H54 (cell line): ENCODE measurements around the gene SHB.

Source experiments
- DNase-seq: peaks from one replicate; pipeline ENCODE4 v3.0.0; 2011; ENCODE audit warnings: low spot score, mixed read lengths; ENCODE audit not compliant: insufficient read length
- FAIRE-seq: peaks from 3 replicates; lab custom pipeline; 2011; peaks lifted over from hg19 to GRCh38; lab: Jason Lieb, UNC
- POLR2A ChIP-seq: IDR thresholded peaks from 2 replicates; pipeline ENCODE4 v1.6.1; 2011; ENCODE audit warnings: low read depth, mild to moderate bottlenecking, low read length

SHB gene

GRCh38 chr9:37939575-37940095 is 129.4 kb downstream of the SHB start:
- no peak for FAIRE-seq
- DNase-seq = no peak
- no peak for TF ChIP-seq POLR2A

DNA sequence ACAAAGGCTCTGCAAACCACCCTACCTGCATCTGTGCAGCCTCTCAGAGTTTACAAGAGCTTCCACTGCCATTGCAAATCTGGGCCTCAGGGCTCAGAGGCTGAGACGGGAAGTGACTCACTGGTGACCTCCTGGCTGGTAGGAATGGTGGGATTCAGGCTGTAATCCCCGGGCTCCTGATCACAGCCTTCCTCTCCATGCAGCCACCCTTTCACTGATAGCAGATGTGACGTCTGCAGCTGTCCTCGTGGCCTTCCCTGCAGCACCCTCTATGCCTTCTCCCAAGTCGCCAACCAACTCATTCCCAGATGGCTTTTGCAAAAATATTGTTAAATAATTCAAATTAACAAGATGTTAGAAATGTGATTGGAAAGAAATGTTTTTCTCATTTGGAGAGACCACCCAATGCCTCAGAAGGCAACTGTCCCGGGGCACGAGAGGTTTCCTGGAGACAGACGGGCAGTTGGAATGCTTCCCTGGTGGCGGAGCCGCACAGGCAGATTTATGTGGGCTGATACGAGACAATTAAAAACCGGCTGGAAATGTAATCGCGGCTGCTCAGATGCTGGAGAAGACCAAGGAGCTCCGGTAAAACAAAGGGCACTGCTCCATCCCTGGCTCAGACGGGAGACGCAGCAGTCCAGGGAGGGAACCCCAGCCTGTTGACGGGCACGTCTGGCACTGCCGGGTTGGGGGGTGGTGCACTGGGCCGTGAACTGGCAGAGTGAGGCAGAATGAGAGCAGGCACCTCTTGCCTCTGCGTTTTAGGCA is 130.7 kb downstream of the SHB start:
- FAIRE-seq = peak; percentile 69
- peak; percentile 75 for DNase-seq
- TF ChIP-seq POLR2A = no peak

DNA sequence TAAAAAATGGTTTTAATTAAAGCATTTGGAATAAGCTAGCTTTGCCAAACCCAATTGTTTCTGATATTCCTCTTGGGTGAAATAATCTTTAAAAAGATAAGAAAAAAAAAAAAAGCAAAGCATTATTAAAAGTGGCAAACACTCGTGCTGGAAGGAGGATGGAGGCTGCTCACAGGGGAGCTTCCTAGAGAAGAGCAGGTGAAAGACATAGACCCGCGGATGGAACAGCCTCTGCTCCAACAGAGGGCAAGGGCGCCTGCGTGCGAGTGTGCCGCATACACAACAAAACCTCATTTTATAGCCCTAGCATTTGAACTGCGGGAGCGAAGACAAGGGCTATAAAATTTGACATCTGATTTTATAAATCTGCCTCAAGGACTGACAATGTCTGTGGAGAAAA is 131.7 kb downstream of the SHB start:
- TF ChIP-seq POLR2A = no peak

DNA sequence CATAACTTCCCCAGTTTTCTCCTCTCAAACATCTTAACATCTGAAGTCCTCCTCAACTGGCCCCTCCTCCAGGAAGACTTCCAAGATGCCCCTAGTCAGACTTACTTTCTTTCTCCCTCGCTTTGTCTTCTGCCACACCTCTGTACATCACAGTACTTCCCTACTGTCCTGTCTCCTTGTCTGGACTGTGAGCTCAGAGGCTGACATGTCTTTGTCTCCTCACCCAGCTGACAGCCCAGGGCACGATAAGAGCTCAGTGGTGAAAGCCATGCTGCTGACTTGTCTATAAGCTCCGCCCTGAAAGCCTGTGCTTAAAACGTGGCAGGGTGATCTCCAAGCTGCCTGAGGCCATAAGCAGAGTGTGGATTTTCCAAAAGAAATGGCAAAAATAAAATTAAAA is 132.1 kb downstream of the SHB start:
- FAIRE-seq (no peak), DNase-seq (no peak)
- no peak for TF ChIP-seq POLR2A

More for the DNA sequence above, 131.7 kb downstream of the SHB start:
- FAIRE-seq (no peak), DNase-seq (no peak)

- no peak for FAIRE-seq
- DNase-seq = no peak
Observed at GRCh38 chr9:37936376-37936775, 132.7 kb downstream of the SHB start.

DNA sequence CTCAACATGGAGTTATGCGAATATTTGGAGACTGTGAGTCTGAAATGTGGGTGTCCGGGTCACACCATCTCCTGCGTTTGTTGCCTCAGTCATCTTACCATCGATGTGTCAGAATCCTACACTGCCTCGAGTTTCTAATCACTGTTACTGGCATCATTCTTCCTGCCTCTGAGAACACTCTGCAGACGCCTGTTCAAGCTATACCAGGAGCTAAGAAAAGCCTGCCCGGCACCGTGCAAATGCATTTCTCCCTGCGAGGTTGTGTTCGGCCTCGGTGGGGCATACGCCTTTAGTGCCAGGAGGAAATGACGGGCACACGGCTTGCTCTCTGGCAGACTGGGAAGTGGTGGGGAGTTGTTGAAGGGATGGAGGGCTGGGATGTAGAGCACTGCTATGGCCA is 133.9 kb downstream of the SHB start:
- FAIRE-seq (no peak), DNase-seq (no peak)
- no peak for TF ChIP-seq POLR2A

More at GRCh38 chr9:37936376-37936775, 132.7 kb downstream of the SHB start:
- TF ChIP-seq POLR2A = no peak

DNA sequence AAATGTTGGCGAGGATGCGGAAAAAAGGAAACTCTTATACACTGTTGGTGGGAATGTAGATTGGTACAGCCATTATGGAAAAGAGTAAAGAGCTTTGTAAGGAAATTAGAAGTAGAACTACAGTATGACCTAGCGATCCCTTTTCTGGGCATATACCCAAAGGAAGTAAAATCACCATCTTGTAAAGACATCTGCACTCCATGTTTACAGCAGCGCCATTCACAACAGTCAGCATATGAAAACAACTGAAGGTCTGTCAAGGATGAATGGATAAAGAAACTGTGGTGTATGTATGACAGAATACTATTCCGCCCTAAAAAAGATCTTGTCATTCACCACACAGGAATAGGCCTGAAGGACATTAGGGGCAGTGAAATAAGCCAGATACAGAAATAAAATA is 137.4 kb downstream of the SHB start:
- no peak for DNase-seq
- no peak for FAIRE-seq
- no peak for TF ChIP-seq POLR2A

DNA sequence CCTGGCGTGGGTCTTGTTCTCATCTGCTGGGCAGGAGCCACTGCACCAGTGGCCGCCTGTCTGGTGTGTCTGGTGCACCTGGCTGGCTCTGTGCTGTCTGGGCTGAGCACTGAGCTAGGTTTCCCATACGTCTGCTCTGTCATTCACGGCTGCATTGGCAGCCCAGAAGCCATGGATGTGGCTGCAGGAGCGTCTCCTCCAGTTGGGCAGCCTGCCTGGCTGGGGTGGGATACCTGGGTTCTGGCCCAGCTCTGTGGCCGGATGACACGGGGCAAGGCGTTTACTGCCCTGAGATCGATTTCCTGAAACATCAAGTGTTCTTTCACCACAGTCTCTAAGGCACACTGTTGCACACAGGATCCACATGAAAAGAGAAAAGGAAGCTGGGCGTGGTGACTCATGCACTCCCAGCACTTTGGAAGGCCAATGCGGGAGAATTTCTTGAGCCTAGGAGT is 139.6 kb downstream of the SHB start:
- FAIRE-seq = peak; percentile 30
- no peak for TF ChIP-seq POLR2A
- DNase-seq = no peak

- no peak for TF ChIP-seq POLR2A
- FAIRE-seq = no peak
- DNase-seq = no peak
Observed at GRCh38 chr9:37928552-37929430, 140.2 kb downstream of the SHB start.

DNA sequence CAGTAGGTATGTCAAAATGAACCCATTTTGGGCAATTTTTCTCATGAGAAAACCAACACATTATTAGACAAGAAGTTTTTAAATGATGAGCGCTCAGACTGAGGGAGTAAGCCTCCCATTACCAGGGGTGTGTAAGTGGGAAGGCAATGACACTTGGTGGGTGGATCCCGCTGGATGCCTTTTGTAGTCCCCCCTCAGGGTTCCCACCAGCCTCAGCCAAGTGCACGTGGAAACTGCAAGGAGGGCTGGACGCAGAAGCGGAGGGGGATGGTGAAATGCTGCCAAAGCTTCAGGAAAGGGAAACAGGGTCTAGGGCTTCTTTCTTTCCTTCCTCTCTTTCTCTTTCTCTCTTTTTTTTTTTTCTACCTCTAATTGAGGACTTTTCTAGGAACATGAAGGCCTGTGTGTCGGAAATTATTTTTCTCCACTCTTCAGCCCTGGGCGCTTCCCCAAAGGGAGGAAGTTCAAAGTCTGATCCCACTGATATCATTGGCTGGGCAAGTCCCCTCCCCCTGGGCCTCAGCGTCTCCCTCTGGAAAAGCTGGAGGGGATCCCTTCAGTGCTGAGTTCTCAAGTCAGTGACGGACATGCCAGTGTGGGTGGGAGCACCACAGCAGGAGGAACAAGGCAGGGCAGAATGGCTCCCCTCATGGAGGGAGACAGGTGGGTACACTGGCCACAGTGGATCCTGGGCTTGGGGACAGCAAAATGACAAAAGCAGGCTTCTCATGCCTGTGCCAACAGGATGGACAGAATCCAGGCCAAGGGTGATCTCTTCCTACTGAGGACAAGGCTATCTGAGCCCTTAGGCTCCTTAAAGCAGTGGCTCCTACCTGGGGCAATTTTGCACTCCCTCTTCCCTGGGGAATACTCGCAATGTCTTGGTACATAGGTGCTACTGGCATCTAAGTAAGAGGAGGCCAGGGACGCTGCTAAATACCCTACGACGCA is 141.2 kb downstream of the SHB start:
- DNase-seq (no peak), FAIRE-seq (no peak)
- TF ChIP-seq POLR2A = no peak

DNA sequence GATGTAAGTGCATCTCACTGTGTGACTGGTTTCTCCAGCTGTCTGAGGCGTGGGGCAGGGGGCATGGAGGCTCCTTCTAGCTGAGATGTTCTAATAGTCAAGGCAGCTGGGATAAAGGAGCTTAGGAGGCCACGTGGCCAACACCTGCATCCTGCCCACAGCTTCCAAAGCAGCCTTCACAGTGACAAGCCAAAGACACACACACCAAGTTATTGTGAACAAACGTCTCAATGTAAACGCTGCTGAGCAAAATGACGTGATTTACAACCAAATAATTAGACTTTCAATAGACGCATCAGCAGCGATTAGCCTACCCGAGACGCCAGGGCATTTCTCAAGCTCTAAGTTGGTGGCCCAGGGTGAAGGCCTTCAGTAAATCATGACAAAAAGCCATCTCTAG is 141.9 kb downstream of the SHB start:
- DNase-seq (no peak), FAIRE-seq (no peak)
- TF ChIP-seq POLR2A = no peak

DNA sequence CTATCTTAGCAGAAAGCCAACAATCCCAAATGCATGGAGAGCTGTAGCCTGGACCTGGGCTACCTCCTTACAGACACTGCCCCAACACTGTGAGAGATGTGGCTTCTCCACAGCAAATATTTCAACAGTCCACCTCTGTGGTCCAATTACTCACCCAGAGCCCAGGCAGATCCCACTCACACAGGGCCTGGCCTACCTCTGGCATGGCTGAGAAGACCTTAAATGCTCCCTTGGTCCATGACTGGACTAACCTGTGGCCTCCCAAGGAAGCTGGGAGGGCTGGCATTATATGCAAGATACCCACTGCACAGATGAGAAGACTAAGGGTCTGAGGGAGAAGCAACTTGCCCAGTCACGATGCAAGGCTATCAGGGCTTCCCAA is 142.3 kb downstream of the SHB start:
- DNase-seq = no peak
- no peak for TF ChIP-seq POLR2A
- no peak for FAIRE-seq
